HepG2 (cell line): Measurements from ENCODE around the gene GPR68. TPM values are rescaled to one million over a fixed set of nuclear protein-coding genes. Genes with fewer than 3 reads are reported as not detected.

ENCODE experiments used
- ATAC-seq: fragments of 200-7000 bp; cut with Tn5 transposase; 3 replicates; pipeline ENCODE4 v1.9.1; 2020; ENCODE audit warnings: mild to moderate bottlenecking, moderate library complexity
- BruUV-seq: library from RNA; stranded (reverse); fragments of 400-500 nt; replicated peaks from 2 replicates; lab custom pipeline; 2021; lab: Mats Ljungman, UMichigan
- CTCF ChIA-PET: fragments of 300-600 bp; formaldehyde crosslinking; extraction: SDS; loops from one replicate; lab custom pipeline; 2021; ENCODE audit warnings: low total read pairs, inconsistent platforms, low intra/inter-chr PET ratio; lab: Yijun Ruan, JAX
- POLR2A ChIA-PET: fragments of 350-600 bp; sonication (Branson Sonifier 250); formaldehyde crosslinking; loops from one replicate; lab custom pipeline; 2020; ENCODE audit warnings: antibody characterized with exemption, inconsistent platforms; lab: Yijun Ruan, JAX
- DNase-seq: peaks from one replicate; pipeline ENCODE4 v3.0.0-alpha.2; 2015; ENCODE audit warnings: low spot score
- FAIRE-seq: peaks from 3 replicates; lab custom pipeline; 2011; peaks lifted over from hg19 to GRCh38; lab: Jason Lieb, UNC
- H2AFZ ChIP-seq: one replicate; pipeline ENCODE4 v1.6.1; 2011; ENCODE audit warnings: low read length, inconsistent platforms
- H3K27ac ChIP-seq: fragments of 300-600 bp; 3 replicates; pipeline ENCODE4 v1.8.0; 2011; ENCODE audit warnings: mixed run types, mild to moderate bottlenecking, mixed read lengths, low read length, inconsistent platforms; ENCODE audit not compliant: insufficient read depth; ENCODE audit errors: extremely low read length
- H3K27me3 ChIP-seq, 2 experiments: fragments of 200-600 bp in 1 of 2; 2 replicates in 1 of 2; 3 replicates in 1 of 2; pipeline versions ENCODE4 v1.6.0 to v1.8.0; 2011; ENCODE audit warnings: low read length in 2 of 2, mild to moderate bottlenecking in 2 of 2, moderate library complexity in 2 of 2, inconsistent platforms in 1 of 2; ENCODE audit not compliant: insufficient read depth in 2 of 2, control insufficient read depth in 1 of 2
- H3K36me3 ChIP-seq, 2 experiments: fragments of 200-600 bp in 1 of 2; replicated peaks in 1 of 2; 2 replicates in 1 of 2; 3 replicates in 1 of 2; pipeline versions ENCODE4 v1.5.1 to v1.8.0; 2011; ENCODE audit warnings: low read length in 2 of 2, inconsistent platforms in 1 of 2; ENCODE audit not compliant: insufficient read depth in 2 of 2, control insufficient read depth in 1 of 2
- H3K4me1 ChIP-seq: 2 replicates; pipeline ENCODE4 v1.5.1; 2012; ENCODE audit warnings: low read length, inconsistent platforms; ENCODE audit not compliant: insufficient read depth
- H3K4me2 ChIP-seq: 2 replicates; pipeline ENCODE4 v1.6.0; 2011; ENCODE audit warnings: low read depth, low read length, inconsistent platforms
- H3K4me3 ChIP-seq, 3 experiments: fragments of 200-600 bp in 1 of 3; sonication (generic), shearing (Covaris generic) in 1 of 3; replicated peaks in 1 of 3; 2 replicates each; pipeline ENCODE4 v1.5.1; 2011 to 2016; ENCODE audit warnings: low read length in 3 of 3, inconsistent platforms in 2 of 3, low read depth in 2 of 3, mild to moderate bottlenecking in 2 of 3, control low read depth in 1 of 3, mixed read lengths in 1 of 3; ENCODE audit not compliant: insufficient read depth in 1 of 3
- H3K79me2 ChIP-seq: one replicate; pipeline ENCODE4 v1.6.1; 2011; ENCODE audit warnings: low read length, inconsistent platforms; ENCODE audit not compliant: insufficient read depth
- H3K9ac ChIP-seq: 2 replicates; pipeline ENCODE4 v1.6.0; 2011; ENCODE audit warnings: mild to moderate bottlenecking, low read depth, low read length, inconsistent platforms; ENCODE audit not compliant: insufficient read depth
- H3K9me3 ChIP-seq: 2 replicates; pipeline ENCODE4 v1.5.1; 2012; ENCODE audit warnings: mild to moderate bottlenecking, low read length
- H4K20me1 ChIP-seq: 2 replicates; pipeline ENCODE4 v1.6.0; 2011; ENCODE audit warnings: inconsistent platforms, mild to moderate bottlenecking, low read length, moderate library complexity; ENCODE audit not compliant: insufficient read depth
- AKNA ChIP-seq: sonication (generic); formaldehyde crosslinking; IDR thresholded peaks from 2 replicates; pipeline ENCODE4 v1.4.0; 2020; ENCODE audit warnings: missing genetic modification reagents, borderline replicate concordance
- FIP1L1 ChIP-seq: fragments of 200-400 bp; formaldehyde crosslinking; IDR thresholded peaks from 2 replicates; pipeline ENCODE4 v1.6.1; 2018; ENCODE audit warnings: low read depth, mild to moderate bottlenecking, low read length, moderate library complexity, borderline replicate concordance; ENCODE audit not compliant: insufficient read depth
- GABPA ChIP-seq, 2 experiments: IDR thresholded peaks; 2 replicates each; pipeline ENCODE4 v1.6.1; 2011 to 2016; ENCODE audit warnings: low read depth in 2 of 2, low read length in 1 of 2, missing biosample characterization in 1 of 2, missing genetic modification characterization in 1 of 2
- GLMP ChIP-seq: sonication (generic); formaldehyde crosslinking; IDR thresholded peaks from 2 replicates; pipeline ENCODE4 v1.9.0; 2021; ENCODE audit warnings: missing genetic modification reagents, mild to moderate bottlenecking, borderline replicate concordance
- KAT2B ChIP-seq: fragments of 150-350 bp; IDR thresholded peaks from 2 replicates; pipeline ENCODE4 v1.6.1; 2014; ENCODE audit warnings: low read depth, low read length, borderline replicate concordance
- KDM6A ChIP-seq: IDR thresholded peaks from 2 replicates; pipeline ENCODE4 v1.6.1; 2016; ENCODE audit warnings: low read depth
- NFE2 ChIP-seq: sonication (generic); formaldehyde crosslinking; IDR thresholded peaks from 2 replicates; pipeline ENCODE4 v1.4.0; 2020; ENCODE audit warnings: missing genetic modification reagents
- NRL ChIP-seq: sonication (generic); formaldehyde crosslinking; IDR thresholded peaks from 2 replicates; pipeline ENCODE4 v1.5.0; 2020; ENCODE audit warnings: missing genetic modification reagents, mild to moderate bottlenecking, moderate library complexity, borderline replicate concordance
- REPIN1 ChIP-seq: sonication (generic); formaldehyde crosslinking; IDR thresholded peaks from 2 replicates; pipeline ENCODE4 v1.8.0; 2022; ENCODE audit warnings: missing genetic modification reagents, low read depth, mild to moderate bottlenecking, borderline replicate concordance
- WIZ ChIP-seq: sonication (generic); formaldehyde crosslinking; IDR thresholded peaks from 2 replicates; pipeline ENCODE4 v1.5.1; 2020; ENCODE audit warnings: mild to moderate bottlenecking, missing genetic modification reagents
- ZNF253 ChIP-seq: sonication (generic); formaldehyde crosslinking; IDR thresholded peaks from 2 replicates; pipeline ENCODE4 v1.8.0; 2022; ENCODE audit warnings: mild to moderate bottlenecking, missing genetic modification reagents, borderline replicate concordance
- ZNF607 ChIP-seq: sonication (generic); formaldehyde crosslinking; IDR thresholded peaks from 2 replicates; pipeline ENCODE4 v1.5.1; 2020; ENCODE audit warnings: missing genetic modification reagents, mild to moderate bottlenecking, borderline replicate concordance
- ZNF83 ChIP-seq: sonication (generic); formaldehyde crosslinking; IDR thresholded peaks from 2 replicates; pipeline ENCODE4 v1.4.0; 2020; ENCODE audit warnings: missing genetic modification reagents, mild to moderate bottlenecking, borderline replicate concordance
- WGBS: methylation state at CpG from one replicate; pipeline ENCODE4 v1.1.6; 2017; ENCODE audit warnings: low lambda C conversion rate; 5-methylcytosine and 5-hydroxymethylcytosine counted together
- in situ Hi-C: cut with HindIII; loops from 2 replicates; pipeline ENCODE4 v1.10.0; 2017; ENCODE audit warnings: low pct_unique_long_range_greater_than_20kb; ENCODE audit not compliant: extremely low pct_ligation_motif_present
- intact Hi-C: fragments of 100-400 bp; cut with micrococcal nuclease; formaldehyde crosslinking; loops from one replicate; pipeline ENCODE4 v1.10.0; 2022; ENCODE audit not compliant: unreplicated experiment
- polyA plus RNA-seq, 8 experiments: library from polyadenylated mRNA; depleted of rRNA in 3 of 8; stranded (reverse) in 7 of 8; unstranded in 1 of 8; fragments of >200 nt; fragmentation: Illumina TruSeq in 4 of 8; extraction: Trizol in 4 of 8; gene quantifications; 2 replicates each; pipeline versions ENCODE4 v1.2.1 to v1.2.3, GENCODE V29; 2011 to 2016; ENCODE audit warnings: low read depth in 4 of 8, missing spikeins in 1 of 8, mixed read lengths in 1 of 8; ENCODE audit not compliant: insufficient read depth in 1 of 8
- total RNA-seq, 5 experiments: library from RNA; depleted of rRNA; stranded (reverse); fragments of >200 nt; fragmentation: Illumina TruSeq; extraction: Trizol; gene quantifications; 2 replicates each; pipeline ENCODE4 v1.2.3, GENCODE V29; 2016; ENCODE audit warnings: low read depth in 1 of 5

Gene GPR68
- total and polyA plus RNA-seq, 2 of the 13 experiments (the other 11 are each of a cell fraction or from before 2014, with no cell fraction given): not detected

GRCh38 chr14:91232052-91232451, 12.5 kb downstream of the GPR68 start:
- Histone ChIP-seq H3K9me3 (no peaks in the 10 kb centered on the region), H3K9ac (no peak overlapping the region), H3K79me2 (no peaks in the 10 kb centered on the region), H3K4me3 (no peak overlapping the region), H3K27me3 (no peaks in the 10 kb centered on the region), H3K4me1 (peaks cover 10% of the 10 kb centered on the region), H3K27ac (no peak overlapping the region), H4K20me1 (no peaks in the 10 kb centered on the region), H2AFZ (no peak overlapping the region), H3K36me3 (no peaks in the 10 kb centered on the region), H3K4me2 (no peak overlapping the region)
- TF ChIP-seq NFE2 (CRISPR knock-in tag) (no peak), KAT2B (no peak), GABPA (IDR thresholded peaks at IDR 0.05; ENCODE audit: low read depth, low read length) (no peak), GABPA (CRISPR knock-in tag; IDR thresholded peaks at IDR 0.05; ENCODE audit: low read depth) (no peak), NRL (CRISPR knock-in tag) (no peak), FIP1L1 (no peak), ZNF83 (CRISPR knock-in tag) (no peak)
- in situ Hi-C loops (no loop called here), intact Hi-C loops (no loop called here)
- POLR2A ChIA-PET: no interaction called here
- FAIRE-seq (no peak), DNase-seq (no peak), ATAC-seq (no peak)
- WGBS: 100% methylated on average over 2 of the region's 2 CpGs
- CTCF ChIA-PET: no interaction called here
- BruUV-seq: no TSS peak

- H3K27ac ChIP-seq: no peak overlapping the region
- FAIRE-seq (no peak), ATAC-seq (no peak), DNase-seq (no peak)
- ChIA-PET CTCF (no interaction called here), POLR2A (no interaction called here)
- WGBS: 83% methylated on average over 3 of the region's 3 CpGs
- H4K20me1 ChIP-seq: no peaks in the 10 kb centered on the region
- intact Hi-C loops: no loop called here
- H3K27me3 ChIP-seq: no peaks in the 10 kb centered on the region
- no peak overlapping the region for H3K4me3 ChIP-seq
- no peak overlapping the region for H3K4me2 ChIP-seq
- H2AFZ ChIP-seq: no peak overlapping the region
- H3K9me3 ChIP-seq: no peaks in the 10 kb centered on the region
- H3K36me3 ChIP-seq: no peaks in the 10 kb centered on the region
- H3K9ac ChIP-seq: no peak overlapping the region
- no TSS peak for BruUV-seq
- peaks cover 10% of the 10 kb centered on the region for H3K4me1 ChIP-seq
- in situ Hi-C loops: no loop called here
- H3K79me2 ChIP-seq: no peaks in the 10 kb centered on the region
- no peak for TF ChIP-seq GLMP (CRISPR knock-in tag)
- TF ChIP-seq REPIN1 (CRISPR knock-in tag): no peak
- TF ChIP-seq ZNF253 (CRISPR knock-in tag): no peak
- no peak for TF ChIP-seq ZNF607
- no peak for TF ChIP-seq AKNA
- no peak for TF ChIP-seq WIZ (CRISPR knock-in tag)
- no peak for TF ChIP-seq KDM6A (CRISPR knock-in tag)
Measured at GRCh38 chr14:91231446-91231845, 13.1 kb downstream of the GPR68 start.
